IPS-18c (cell line): Measurements from ENCODE around the gene SMIM5.
"Not testable (repeated sequence)": the region's sequence is repeated elsewhere in the genome, so short reads cannot be mapped to it uniquely, and the experiment has no call there.

Experiments used
- H3K4me3 ChIP-seq: 2 replicates; pipeline ENCODE4 v1.7.0; 2013; ENCODE audit warnings: low read depth, mild to moderate bottlenecking, low read length, moderate library complexity; ENCODE audit not compliant: insufficient read depth
- H3K9me3 ChIP-seq: one replicate; pipeline ENCODE4 v1.6.1; 2013; ENCODE audit warnings: mild to moderate bottlenecking, low read length, moderate library complexity; ENCODE audit not compliant: control insufficient read depth, insufficient read depth

Gene SMIM5

DNA sequence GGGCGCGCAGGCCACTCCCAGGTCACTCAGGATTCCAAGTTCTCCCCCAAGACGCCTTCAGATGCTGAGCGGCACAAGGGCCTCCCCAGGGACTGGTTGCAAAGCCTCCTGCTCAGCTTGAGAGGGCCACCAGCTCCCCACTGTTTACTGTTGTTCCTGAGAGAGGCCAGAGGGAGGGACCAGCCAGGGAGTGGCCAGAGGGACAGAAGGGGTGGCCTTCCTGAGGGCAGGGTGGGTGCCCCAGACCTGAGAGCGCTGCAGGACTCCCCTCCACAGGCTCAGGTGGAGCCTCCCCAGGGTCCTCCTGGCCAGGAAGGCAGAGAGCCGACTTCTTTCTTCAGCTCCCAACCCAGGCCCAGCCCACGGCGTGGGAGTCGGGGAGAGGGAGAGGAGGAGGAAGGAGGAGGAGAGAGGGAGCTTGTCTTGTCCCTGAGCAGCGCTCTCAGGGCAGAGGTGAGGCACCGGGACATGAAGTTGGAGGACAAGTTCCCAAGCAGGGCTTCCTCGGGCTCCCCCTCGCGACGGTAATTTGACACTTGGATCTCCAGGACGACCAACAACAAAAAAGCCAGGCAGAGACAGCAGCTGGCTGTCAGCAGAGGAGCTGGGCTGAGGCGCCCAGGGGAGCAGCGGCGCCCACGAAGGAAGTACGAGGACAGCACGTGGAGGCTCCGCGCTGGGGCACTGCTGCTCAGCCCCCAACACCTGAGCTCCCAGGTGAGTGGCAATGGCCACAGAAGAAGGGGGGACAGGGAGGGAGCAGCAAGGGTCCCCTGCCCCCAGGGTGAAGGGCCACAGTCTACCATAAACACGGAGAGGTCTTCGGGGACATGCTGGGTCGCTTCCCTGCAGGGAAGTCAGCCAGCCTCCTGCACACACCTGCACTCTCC is 497 bp downstream of the SMIM5 start:
- H3K4me3 ChIP-seq = peak overlapping the region; percentile 9; the same call in 1 of the 2 replicates
- no peaks in the 10 kb centered on the region for H3K9me3 ChIP-seq

DNA sequence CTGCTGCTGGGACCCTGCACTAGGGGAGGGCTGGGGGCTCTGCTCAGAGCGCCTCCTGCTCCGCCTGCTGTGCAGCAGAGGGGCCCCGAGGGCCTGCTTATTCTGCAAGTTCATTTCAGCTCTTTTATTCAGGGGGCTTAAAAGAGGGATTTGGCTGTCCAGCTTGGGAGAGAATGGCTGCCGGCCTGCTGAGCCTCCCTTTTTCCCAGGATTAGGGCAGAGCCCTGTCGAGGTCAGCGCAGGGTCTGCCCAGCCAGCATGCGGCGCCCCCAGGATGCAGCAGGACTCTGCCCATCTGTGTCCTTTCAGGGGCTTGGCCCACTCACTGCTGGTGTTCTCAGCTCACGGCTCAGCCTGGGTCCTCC is 1.1 kb downstream of the SMIM5 start:
- peak overlapping the region; percentile 9; the same call in 1 of the 2 replicates for H3K4me3 ChIP-seq
- no peaks in the 10 kb centered on the region for H3K9me3 ChIP-seq

DNA sequence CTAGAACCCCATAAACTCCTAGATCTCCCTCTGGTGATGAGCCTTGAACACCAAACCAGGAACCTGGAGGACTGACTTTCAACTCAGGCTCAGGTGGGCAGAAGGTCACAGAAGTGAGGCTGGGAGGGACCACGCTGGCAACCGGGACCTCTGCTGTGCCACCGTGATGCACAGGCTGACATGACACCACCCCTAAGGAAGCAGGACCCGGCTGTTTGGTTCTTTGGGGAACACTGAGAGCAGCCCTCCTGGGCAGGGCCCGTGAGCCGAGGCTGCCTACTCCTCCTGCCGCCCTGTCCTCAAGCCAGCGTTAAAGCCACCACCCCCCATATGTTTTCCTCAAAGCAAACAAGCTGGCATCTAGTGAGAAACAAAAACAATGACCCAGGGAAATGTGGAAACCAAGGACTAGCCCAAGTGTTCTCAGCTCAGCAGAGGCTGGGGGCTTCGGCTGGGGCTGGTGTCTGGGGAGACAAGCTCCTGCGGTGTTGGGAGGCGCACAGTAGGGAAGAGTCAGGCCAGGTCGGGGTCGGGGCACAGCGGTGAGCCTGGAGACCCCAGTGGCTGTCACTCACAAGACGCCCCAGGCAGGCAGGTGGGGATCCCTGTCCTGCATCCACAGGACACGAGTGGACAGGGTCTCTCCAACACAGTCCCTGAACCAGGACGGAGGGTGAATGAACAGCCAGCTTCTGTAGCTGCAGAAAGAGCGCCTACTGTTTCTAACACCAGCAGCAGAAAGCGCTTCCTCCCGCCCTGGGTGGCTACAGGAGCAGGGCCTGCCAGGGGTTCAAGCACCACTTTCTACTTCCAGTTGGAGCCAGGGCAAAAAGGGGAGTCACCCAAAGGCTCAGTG is 1.7 kb downstream of the SMIM5 start:
- no peak overlapping the region for H3K4me3 ChIP-seq
- no peaks in the 10 kb centered on the region for H3K9me3 ChIP-seq

DNA sequence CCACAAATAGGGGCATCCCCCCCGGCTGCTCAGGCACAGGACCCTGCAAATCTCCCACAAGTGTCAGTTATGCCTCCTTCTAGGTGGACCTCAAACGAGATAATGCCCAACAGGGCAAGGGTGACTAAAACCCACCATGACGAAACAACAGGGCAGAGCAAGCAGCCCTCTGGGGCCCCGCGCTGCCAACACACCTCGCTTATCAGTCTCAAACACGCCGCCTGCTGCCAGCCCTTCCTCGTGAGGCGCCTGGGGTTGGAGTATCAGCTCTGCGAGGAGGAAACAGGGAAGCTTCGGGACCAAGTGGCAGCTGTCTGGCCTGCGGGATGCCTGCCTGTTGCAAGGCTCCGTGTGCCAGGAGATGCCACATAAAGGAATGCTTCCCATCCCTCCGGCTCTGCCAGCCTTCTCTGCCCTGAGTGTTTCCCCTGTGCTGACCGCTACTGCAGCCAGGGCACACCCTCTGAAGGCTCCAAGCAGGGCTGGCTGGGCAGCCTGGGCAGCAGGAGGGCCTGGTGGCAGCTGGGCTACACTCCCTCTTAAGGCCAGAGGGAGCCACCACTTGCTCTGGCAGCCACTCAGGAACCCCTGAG is 2.5 kb downstream of the SMIM5 start:
- no peaks in the 10 kb centered on the region for H3K9me3 ChIP-seq
- no peak overlapping the region for H3K4me3 ChIP-seq

DNA sequence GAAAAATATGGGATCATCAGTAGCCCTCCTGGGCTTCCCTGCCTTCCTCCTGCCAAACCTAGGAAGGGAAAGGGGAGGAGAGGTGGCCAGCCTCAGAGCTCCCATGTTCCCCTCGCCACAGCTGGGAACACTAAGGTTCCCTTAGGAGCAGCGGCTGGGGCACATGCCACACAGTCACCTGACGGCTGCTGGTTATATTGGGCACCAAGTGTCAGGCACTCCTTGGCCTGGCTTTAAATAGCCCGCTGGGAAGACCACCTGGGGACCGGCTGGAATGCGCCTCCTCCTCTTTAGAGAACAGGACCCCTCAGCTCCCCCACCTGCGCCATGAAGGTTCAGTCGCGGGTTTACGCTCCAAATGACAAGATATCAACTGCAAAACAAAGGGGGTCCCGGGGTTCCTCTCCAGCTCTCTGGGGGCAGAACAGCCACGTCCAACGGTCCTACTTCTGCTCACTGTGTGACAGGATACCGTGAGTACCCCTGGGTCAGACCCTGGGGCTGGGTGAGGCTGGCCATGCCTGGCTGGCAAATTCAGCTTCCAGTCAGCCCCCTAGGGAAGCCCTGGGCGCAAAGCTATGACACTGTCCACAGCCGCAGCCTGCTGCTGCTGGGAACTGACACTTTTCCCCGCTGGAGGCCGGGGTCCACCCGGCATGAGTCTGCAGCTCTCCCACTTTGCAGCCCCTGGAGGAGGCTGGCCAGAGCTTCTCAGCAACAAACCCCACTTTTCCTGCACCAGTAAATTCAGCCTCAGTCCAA is 3.3 kb downstream of the SMIM5 start:
- no peaks in the 10 kb centered on the region for H3K9me3 ChIP-seq
- no peak overlapping the region for H3K4me3 ChIP-seq

DNA sequence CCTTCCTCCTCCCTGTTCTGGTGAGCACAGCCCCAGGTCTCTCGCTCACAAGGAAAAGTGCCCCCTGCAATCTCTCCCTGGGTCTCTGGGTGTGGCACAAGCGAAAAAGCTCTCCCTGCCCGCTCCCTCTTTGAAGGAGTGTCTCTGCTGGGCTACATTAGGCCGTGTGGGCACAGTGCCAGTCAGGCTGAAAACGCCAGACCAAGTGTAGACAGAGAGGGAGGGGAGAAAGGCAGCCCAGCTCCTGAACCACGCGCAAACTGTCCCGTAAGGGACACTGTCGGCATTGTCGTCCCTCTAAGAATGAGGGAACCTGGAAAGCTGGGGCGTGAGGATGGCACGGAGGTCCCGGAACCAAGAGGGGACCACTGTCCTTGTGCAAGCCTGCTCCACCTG is 3.9 kb downstream of the SMIM5 start:
- Histone ChIP-seq H3K4me3 (no peak overlapping the region), H3K9me3 (no peaks in the 10 kb centered on the region)

DNA sequence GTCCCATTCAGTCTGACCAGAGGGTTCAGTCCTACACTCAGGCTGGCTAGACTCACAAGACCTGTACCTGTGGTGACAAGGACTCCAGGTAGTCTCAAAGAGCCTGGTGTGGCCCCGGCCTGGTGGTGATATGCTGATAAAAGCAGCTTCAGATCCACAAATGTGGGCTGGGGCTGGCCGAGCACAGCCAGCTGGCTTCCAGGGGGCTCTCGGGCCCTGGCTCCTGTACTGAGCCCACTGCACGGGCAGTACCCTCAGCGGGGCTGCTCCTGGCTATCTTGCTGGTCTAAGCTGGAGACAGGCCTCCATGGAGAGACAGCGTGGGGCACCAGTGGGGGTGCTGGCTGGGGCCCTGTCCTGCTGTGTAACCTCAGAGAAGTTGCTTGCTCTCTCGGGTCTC is 4.3 kb downstream of the SMIM5 start:
- Histone ChIP-seq H3K9me3 (no peaks in the 10 kb centered on the region), H3K4me3 (no peak overlapping the region)

DNA sequence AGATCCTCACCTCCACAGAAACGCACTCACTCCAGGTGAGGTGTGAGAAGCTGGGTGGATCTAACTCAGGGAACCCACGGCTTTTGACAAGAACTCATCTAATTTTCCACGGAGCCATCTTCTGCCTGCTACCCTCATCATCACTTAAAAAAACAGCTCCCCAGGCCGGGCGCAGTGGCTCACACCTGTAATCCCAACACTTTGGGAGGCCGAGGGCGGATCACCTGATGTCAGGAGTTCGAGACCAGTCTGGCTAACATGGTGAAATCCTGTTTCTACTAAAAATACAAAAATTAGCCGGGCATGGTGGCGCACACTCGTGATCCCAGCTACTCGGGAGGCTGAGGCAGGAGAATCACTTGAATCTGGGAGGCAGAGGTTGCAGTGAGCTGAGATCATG is 4.8 kb downstream of the SMIM5 start:
- H3K4me3 ChIP-seq, H3K9me3 ChIP-seq: not testable (repeated sequence)

DNA sequence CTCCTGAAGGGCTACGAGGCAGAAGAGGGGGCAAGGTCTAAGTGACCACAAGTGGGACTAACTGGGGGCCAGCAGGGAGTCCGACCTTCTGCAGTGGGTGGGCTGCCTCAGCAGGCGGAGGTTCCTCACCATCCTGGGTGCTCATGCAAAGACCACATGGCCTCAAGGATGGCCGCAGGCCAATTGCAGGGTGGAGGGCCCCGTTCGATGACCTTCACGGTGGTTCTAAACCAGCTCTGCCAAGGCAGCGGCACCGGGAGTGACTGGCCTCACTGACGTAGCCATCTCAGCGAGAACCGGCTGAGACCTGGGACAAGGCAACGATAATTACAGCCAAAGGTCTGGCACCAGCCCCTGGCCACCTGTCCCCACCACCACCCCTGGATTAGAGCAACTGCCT is 5.7 kb downstream of the SMIM5 start:
- Histone ChIP-seq H3K9me3 (no peaks in the 10 kb centered on the region), H3K4me3 (no peak overlapping the region)

DNA sequence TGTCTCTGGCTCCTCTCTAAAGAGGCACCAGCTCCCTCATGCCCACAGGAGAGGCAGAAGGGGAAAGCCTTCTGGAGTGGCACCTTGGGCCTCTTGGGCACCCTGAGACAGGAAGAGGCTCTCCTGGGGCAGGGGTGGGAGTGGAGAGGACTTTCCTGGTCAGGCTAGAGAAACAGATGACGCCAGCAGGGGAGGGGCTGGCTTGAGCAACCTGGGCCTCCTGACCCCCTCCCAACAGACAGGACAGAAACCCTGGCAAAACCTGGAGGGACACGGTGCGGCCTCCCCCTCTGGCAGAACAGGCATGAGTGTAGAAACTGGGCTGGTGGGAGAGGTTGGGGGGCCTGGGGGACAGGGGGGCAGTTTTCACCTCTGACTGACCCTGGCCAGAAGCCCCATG is 6.1 kb downstream of the SMIM5 start:
- no peak overlapping the region for H3K4me3 ChIP-seq
- no peaks in the 10 kb centered on the region for H3K9me3 ChIP-seq

DNA sequence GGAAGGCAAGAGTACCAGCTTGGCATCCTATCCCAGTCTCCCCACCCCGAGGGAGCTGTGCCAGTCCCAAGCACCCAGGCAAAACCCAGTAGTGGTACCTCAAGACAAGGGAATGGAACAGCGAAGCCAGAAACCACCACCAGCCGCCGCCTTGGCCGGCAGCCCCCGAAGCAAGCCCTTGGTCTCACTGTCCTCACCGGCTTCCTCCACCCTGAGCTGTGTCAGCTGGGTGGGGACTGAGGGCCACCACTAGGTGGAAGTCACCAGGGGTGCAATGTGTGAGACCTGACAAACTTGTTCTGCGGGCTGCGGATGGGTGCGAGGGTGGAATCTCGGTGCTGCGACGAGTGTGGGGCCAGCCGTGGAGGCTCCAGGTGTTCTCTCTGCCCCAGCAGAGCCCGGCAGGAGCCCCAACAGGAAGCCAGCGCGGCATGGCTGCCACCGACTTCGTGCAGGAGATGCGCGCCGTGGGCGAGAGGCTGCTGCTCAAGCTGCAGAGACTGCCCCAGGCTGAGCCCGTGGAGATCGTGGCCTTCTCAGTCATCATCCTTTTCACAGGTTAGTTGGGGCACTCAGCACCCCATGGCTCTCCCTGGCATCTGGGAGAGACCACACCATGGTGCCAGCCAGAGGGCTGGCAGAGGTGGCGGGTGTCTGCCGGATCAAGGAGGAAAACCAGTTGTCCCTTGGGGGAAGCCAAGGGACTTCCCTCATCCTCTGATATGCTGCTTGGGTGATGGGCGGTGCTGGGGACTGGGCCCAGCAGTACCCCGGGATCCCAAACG is 6.7 kb downstream of the SMIM5 start:
- no peak overlapping the region for H3K4me3 ChIP-seq
- no peaks in the 10 kb centered on the region for H3K9me3 ChIP-seq

DNA sequence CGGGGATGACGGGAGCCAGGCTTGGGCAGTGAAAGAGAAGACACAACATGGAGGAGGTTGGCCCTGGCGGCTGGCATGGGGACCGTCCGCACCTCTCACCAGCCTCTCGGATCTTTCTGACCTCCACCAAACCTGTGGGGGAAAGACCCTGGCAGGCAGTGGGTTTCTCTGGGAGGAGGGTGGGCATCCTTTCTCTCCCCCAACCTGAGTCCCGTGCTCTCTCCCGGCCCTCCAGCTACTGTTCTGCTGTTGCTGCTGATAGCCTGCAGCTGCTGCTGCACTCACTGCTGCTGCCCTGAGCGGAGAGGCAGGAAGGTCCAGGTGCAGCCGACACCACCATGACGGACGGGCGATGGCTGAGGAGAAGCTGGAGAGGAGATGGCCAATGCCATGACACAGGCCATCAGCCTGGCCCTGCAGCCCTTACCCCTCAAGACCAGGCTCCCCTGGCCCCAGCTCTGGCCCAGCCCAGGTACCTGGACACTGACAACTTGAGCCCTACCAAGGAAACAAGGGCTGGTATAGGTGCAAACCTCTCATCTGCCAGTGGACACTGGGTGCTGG is 7.4 kb downstream of the SMIM5 start:
- Histone ChIP-seq H3K9me3 (no peaks in the 10 kb centered on the region), H3K4me3 (no peak overlapping the region)

DNA sequence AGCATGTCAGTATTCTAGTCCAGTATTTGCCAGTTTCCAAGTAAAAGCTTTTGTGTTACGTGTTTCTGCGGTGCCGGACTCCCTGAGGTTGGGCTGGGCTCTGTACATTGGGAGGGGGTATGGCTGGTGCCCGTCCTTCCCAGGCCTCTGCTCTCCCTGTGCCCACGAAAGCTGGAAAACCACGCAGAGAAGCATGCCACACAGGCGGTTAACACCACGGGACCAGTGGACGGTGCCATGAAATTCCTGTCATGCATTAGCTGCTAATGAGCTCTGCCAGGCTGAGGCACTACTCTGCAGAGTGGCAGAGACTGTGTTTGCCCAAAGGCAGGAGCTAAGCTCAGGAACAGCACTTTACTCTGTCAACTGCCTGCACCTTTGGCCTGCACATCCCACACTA is 8.1 kb downstream of the SMIM5 start:
- no peak overlapping the region for H3K4me3 ChIP-seq
- no peaks in the 10 kb centered on the region for H3K9me3 ChIP-seq

DNA sequence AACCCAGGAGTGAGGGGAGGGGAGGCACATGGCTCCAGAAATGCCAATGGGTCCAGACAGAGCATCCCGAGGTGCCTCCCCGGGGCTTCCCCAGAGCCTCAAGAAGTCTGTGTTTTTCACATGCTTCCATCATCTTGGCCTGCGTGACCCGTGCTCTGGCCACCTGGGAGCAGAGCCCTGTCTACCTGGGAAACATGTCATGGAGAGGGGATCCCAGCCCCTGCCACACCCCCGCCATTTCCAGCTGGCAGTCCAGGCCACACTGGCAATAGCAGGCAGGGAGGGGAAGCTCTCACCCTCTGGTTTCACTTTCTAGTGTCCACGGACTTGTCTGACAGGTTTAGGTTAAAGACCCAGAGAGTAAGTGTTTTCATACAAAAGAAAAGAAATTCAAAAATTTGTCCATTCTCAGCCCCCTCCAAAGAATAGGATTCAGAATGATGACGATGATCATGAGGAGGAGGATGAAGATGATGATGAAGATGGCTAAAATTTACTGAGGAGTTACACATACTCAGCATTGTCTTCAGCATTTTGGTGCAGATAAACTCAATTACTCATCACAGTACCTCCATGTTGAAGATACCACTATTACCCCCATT is 9.0 kb downstream of the SMIM5 start:
- no peak overlapping the region for H3K4me3 ChIP-seq

DNA sequence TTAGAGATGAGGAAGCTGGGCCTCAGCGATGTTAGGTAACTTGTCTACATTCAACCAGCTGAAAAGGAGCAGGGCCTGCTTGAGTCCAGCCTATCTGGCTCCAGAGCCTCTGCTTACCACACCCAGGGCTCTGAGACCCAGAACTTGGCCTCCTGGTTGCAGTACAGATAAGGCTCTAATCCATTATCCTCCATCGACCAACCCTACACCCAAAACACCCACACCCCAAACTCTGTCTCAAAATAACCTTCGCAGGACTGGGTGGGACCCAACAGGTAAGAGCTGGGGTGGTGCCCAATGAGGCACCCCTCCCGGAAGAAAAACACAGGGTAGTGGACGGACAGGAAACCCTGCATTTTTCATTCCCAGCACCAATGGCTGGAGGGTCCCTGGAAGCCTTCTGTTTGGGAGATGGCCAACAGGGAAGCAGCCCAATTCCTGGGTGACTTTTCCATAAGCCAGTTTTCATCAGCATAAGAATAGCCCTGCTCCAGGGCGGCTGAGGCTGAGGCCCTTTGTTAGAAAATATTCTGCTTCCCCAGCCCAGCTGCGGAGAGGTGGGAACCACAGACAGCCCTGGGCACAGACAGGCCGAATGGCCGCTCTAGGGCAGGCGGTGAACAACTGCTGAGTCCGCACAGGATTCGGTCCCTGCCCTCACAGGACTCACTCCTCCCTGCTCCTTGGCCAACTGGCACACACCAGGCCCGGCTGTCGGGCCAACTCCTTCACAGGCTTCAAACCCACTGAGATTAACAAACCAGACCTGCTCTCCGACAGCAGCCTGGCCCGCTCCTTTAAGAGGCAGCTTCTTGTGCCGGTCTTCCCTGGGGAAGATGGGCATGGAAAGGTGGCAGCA is 9.8 kb downstream of the SMIM5 start:
- Histone ChIP-seq H3K9me3 (no peaks in the 10 kb centered on the region), H3K4me3 (peak overlapping the region; percentile 6; the same call in 1 of the 2 replicates)

More for the DNA sequence above, 9.0 kb downstream of the SMIM5 start:
- no peaks in the 10 kb centered on the region for H3K9me3 ChIP-seq
